ENCODE measurements around the gene DST.

DNA sequence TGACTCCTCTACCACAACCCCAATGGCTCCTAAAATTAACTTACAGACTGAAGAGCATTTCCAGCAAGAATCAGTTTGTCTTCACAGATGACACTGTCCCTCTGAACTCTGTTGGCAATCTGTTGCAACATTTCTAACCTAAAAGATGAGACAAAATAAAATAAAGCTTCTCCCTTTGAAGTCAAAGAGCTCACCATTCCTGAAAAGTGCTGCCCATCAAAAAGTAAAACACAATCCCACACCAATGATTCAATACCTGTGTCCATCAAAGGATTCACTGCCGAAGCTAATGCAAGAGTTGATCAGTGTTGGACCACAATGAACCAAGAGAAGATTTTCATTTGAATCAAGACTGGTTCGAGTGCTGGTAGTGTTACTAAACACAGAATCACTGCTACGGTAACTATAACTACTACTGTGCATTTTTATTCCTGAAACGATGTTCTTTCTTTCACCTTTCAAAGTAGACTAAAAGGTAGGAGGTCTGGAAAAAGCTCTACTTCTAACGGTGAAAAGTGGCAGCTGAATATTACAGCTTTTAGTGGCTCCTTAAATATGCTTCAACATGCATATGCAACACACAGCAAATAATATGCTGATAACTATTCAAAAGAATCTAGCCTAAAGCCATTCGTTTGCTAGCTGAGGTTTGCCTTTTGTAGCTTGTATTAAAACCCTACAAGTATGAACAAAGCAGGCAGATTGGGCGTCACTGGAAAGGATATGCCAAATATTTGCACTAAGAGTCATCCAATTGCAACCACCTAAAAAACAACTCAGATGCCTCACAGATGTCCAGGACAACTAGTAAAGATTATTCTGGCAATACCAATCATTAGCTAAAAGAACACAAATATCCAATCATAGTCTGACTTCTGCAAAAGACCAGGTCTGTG lies at the start of gene DST:
- TF ChIP-seq, protein P1, sequence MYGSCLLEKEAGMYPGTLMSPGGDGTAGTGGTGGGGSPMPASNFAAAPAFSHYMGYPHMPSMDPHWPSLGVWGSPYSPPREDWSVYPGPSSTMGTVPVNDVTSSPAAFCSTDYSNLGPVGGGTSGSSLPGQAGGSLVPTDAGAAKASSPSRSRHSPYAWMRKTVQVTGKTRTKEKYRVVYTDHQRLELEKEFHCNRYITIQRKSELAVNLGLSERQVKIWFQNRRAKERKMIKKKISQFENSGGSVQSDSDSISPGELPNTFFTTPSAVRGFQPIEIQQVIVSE (CRISPR knock-in tag; IDR thresholded peaks at IDR 0.05; ENCODE audit: borderline replicate concordance) = no peak
- TF ChIP-seq, protein P2, sequence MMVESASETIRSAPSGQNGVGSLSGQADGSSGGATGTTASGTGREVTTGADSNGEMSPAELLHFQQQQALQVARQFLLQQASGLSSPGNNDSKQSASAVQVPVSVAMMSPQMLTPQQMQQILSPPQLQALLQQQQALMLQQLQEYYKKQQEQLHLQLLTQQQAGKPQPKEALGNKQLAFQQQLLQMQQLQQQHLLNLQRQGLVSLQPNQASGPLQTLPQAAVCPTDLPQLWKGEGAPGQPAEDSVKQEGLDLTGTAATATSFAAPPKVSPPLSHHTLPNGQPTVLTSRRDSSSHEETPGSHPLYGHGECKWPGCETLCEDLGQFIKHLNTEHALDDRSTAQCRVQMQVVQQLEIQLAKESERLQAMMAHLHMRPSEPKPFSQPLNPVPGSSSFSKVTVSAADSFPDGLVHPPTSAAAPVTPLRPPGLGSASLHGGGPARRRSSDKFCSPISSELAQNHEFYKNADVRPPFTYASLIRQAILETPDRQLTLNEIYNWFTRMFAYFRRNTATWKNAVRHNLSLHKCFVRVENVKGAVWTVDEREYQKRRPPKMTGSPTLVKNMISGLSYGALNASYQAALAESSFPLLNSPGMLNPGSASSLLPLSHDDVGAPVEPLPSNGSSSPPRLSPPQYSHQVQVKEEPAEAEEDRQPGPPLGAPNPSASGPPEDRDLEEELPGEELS (CRISPR knock-in tag; IDR thresholded peaks at IDR 0.05) = no peak
- TF ChIP-seq CREB1 (CRISPR knock-in tag; IDR thresholded peaks at IDR 0.05) = no peak
- no peak for TF ChIP-seq JUN (CRISPR knock-in tag; IDR thresholded peaks at IDR 0.05)
- no peak for TF ChIP-seq ELF4 (CRISPR knock-in tag; IDR thresholded peaks at IDR 0.05; ENCODE audit: low read depth)
- TF ChIP-seq, protein P3, sequence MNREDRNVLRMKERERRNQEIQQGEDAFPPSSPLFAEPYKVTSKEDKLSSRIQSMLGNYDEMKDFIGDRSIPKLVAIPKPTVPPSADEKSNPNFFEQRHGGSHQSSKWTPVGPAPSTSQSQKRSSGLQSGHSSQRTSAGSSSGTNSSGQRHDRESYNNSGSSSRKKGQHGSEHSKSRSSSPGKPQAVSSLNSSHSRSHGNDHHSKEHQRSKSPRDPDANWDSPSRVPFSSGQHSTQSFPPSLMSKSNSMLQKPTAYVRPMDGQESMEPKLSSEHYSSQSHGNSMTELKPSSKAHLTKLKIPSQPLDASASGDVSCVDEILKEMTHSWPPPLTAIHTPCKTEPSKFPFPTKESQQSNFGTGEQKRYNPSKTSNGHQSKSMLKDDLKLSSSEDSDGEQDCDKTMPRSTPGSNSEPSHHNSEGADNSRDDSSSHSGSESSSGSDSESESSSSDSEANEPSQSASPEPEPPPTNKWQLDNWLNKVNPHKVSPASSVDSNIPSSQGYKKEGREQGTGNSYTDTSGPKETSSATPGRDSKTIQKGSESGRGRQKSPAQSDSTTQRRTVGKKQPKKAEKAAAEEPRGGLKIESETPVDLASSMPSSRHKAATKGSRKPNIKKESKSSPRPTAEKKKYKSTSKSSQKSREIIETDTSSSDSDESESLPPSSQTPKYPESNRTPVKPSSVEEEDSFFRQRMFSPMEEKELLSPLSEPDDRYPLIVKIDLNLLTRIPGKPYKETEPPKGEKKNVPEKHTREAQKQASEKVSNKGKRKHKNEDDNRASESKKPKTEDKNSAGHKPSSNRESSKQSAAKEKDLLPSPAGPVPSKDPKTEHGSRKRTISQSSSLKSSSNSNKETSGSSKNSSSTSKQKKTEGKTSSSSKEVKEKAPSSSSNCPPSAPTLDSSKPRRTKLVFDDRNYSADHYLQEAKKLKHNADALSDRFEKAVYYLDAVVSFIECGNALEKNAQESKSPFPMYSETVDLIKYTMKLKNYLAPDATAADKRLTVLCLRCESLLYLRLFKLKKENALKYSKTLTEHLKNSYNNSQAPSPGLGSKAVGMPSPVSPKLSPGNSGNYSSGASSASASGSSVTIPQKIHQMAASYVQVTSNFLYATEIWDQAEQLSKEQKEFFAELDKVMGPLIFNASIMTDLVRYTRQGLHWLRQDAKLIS (CRISPR knock-in tag; IDR thresholded peaks at IDR 0.05; ENCODE audit: borderline replicate concordance) = no peak

All from WTC11 (cell line).